Adrenal gland (tissue), 5 donors: ENCODE results near the gene CUL7.

ENCODE experiments used
- POLR2A ChIP-seq, 2 donors: fragments of 450-650 bp; IDR thresholded peaks; one replicate each; pipeline ENCODE4 v1.6.1; 2017; ENCODE audit warnings: antibody characterized with exemption in 2 of 2, mild to moderate bottlenecking in 2 of 2, moderate library complexity in 1 of 2
- TF ChIP-seq, protein P1 (sequence below), 6 experiments: fragments of 450-650 bp in 4 of 6; fragments of 200-600 bp in 2 of 6; sonication (generic) in 1 of 6; IDR thresholded peaks; 1 replicate in 5 of 6; 2 replicates in 1 of 6; pipeline versions ENCODE4 v1.5.1 to v1.8.0; 2016 to 2021; ENCODE audit warnings: antibody characterized with exemption in 6 of 6, mild to moderate bottlenecking in 2 of 6, moderate library complexity in 1 of 6
- donor health status: DM: no; HTN: no; CAD: no.

DNA sequence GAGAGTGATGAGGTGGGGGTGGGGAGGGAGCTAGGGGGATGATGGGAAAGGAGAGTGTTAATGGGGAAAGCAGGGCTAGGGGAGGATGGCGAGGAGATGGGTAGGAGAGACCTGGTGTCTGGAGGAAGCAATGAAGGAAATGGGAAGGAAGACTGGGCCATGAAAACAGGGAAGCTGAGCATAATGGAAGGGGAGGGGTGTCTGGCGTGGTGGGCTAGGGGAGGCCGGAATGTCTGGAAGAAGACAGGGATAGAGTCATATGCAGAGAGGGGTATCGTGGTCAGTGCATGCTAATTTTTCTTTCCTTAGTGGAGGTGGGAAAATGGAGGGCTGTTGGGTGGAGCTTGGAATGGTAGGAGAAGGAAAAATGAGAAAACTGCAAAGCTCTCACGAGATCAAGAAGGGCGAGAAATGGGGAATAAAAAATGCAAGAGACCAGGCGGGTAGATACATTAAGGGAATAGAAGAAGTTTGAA is 39.2 kb downstream of the CUL7 start:
- TF ChIP-seq, protein P1, sequence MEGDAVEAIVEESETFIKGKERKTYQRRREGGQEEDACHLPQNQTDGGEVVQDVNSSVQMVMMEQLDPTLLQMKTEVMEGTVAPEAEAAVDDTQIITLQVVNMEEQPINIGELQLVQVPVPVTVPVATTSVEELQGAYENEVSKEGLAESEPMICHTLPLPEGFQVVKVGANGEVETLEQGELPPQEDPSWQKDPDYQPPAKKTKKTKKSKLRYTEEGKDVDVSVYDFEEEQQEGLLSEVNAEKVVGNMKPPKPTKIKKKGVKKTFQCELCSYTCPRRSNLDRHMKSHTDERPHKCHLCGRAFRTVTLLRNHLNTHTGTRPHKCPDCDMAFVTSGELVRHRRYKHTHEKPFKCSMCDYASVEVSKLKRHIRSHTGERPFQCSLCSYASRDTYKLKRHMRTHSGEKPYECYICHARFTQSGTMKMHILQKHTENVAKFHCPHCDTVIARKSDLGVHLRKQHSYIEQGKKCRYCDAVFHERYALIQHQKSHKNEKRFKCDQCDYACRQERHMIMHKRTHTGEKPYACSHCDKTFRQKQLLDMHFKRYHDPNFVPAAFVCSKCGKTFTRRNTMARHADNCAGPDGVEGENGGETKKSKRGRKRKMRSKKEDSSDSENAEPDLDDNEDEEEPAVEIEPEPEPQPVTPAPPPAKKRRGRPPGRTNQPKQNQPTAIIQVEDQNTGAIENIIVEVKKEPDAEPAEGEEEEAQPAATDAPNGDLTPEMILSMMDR (IDR thresholded peaks at IDR 0.05) = no peak
- no peak for TF ChIP-seq POLR2A (IDR thresholded peaks at IDR 0.05)
